Measurements from ENCODE around the gene IDNK.
A peak's percentile ranks its signal among the peaks of the same experiment; 100 is the strongest.

IDNK gene

GRCh38 chr9:83622939-83623678 lies at the start of gene IDNK:
Gene IDNK (plus strand): TSS chr9:83623143. CDS start chr9:83623172, 29 bp downstream.
- H3K4me3 ChIP-seq (ENCODE audit: control insufficient read depth, low read depth, low read length), result peak within 1 kb of the TSS; percentile 66
- no peak for TF ChIP-seq CTCF (IDR thresholded peaks at IDR 0.05; ENCODE audit: control insufficient read depth, insufficient read depth, low read depth, low read length, missing control alignments)
- no peak for DNase-seq (ENCODE audit: low read depth)

DNA sequence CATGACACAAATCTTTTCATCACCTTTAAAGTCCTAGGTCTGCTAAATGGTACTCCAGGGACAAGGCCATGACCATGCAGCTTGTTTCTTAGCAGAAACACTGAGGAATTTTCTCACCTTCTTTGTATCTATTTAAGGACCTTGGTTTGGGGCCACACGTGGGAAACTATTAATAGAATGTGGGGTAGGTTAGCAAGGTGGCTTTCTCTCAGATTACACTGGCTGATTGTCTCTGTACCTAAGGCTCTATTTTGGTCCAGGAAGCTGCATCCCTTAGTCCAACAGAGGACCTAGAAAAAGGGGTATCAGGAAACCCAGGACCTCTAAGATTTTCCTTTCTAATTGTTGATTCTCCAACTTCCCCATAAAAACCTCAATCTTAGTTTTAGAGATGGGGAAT lies 48.5 kb upstream of the IDNK start:
- H3K4me3 ChIP-seq (ENCODE audit: control insufficient read depth, low read depth, low read length), result no peak overlapping the region
- DNase-seq (ENCODE audit: low read depth), result no peak
- TF ChIP-seq CTCF (IDR thresholded peaks at IDR 0.05; ENCODE audit: control insufficient read depth, insufficient read depth, low read depth, low read length, missing control alignments), result no peak

DNA sequence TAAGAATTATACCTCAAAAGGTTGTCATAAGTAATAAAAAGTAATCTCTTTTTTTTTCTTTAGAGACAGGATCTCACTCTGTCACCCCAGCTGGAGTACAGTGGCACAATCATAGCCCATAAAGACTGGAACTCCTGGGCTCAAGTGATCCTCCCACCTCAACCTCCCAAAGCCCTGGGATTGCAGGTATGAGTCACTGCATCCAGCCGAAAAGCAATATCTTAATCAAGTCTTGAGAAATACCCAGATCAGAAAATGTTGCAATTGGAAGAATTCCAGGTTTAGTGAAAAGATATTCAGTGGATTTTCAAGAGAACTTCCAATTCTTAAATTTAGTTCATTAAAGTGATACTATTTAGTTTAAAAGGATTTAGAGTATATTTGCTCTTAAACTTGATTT lies 40.9 kb upstream of the IDNK start:
- no peak overlapping the region for H3K4me3 ChIP-seq (ENCODE audit: control insufficient read depth, low read depth, low read length)
- no peak for TF ChIP-seq CTCF (IDR thresholded peaks at IDR 0.05; ENCODE audit: control insufficient read depth, insufficient read depth, low read depth, low read length, missing control alignments)
- DNase-seq (ENCODE audit: low read depth), result peak; percentile 25

GRCh38 chr9:83583151-83584014 lies 39.6 kb upstream of the IDNK start:
- no peak overlapping the region for H3K4me3 ChIP-seq (ENCODE audit: control insufficient read depth, low read depth, low read length)
- peak; percentile 75 for TF ChIP-seq CTCF (IDR thresholded peaks at IDR 0.05; ENCODE audit: control insufficient read depth, insufficient read depth, low read depth, low read length, missing control alignments)
- no peak for DNase-seq (ENCODE audit: low read depth)

- no peak for DNase-seq (ENCODE audit: low read depth)
- no peak for TF ChIP-seq CTCF (IDR thresholded peaks at IDR 0.05; ENCODE audit: control insufficient read depth, insufficient read depth, low read depth, low read length, missing control alignments)
- no peak overlapping the region for H3K4me3 ChIP-seq (ENCODE audit: control insufficient read depth, low read depth, low read length)
Observed at GRCh38 chr9:83584995-83585394, 37.9 kb upstream of the IDNK start.

- no peak for TF ChIP-seq CTCF (IDR thresholded peaks at IDR 0.05; ENCODE audit: control insufficient read depth, insufficient read depth, low read depth, low read length, missing control alignments)
- no peak for DNase-seq (ENCODE audit: low read depth)
- H3K4me3 ChIP-seq (ENCODE audit: control insufficient read depth, low read depth, low read length), result no peak overlapping the region
Observed at GRCh38 chr9:83588256-83588655, 34.7 kb upstream of the IDNK start.

All from AG09309 (cell line).